ENCODE results near the gene KRT77. TPM values are rescaled to one million over a fixed set of nuclear protein-coding genes. Genes with fewer than 3 reads are reported as not detected.

KRT77 gene
- polyA plus RNA-seq, 3 donors = not detected

DNA sequence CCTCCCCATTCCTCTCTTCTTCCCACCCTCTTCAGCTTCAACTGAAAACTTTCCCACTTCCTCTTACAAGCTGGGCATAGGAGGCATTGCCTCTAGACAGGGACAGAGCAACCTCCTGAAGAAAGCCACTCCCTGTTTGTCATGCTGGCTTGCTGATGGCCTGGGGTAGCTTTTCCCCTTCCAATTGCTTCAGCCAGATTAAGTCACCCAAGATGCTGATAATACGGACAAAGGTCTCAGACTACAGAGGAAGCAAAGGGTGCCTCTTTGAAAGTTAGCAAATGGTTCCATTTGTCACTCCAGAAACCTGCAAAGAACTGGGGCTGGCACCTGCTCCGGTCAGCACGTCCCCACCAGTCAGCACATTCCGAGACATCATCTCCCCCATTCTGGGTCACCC, 57.3 kb downstream of the KRT77 start:
- Mint-ChIP-seq H3K36me3 (no peaks in the 10 kb centered on the region), H3K27me3 (ENCODE audit: low read depth in 3 of 3) (peaks cover 0 to 5% (median 3%) of the 10 kb centered on the region in 3 donors), H3K4me1 (peaks cover 10% of the 10 kb centered on the region), H3K9me3 (no peaks in the 10 kb centered on the region), H3K27ac (peak overlapping the region in 1 of 7 donors; percentile 58), H3K4me3 (no peak overlapping the region)
- H3K9ac ChIP-seq (ENCODE audit: insufficient read depth, low read length, poor library complexity, severe bottlenecking) = no peak overlapping the region
- no peak overlapping the region for H3K27ac ChIP-seq (ENCODE audit: low read depth in 1 of 2, low read length in 2 of 2)
- WGBS (ENCODE audit: insufficient coverage) = 64% methylated on average over 4 of the region's 4 CpGs
- TF ChIP-seq, protein P1, sequence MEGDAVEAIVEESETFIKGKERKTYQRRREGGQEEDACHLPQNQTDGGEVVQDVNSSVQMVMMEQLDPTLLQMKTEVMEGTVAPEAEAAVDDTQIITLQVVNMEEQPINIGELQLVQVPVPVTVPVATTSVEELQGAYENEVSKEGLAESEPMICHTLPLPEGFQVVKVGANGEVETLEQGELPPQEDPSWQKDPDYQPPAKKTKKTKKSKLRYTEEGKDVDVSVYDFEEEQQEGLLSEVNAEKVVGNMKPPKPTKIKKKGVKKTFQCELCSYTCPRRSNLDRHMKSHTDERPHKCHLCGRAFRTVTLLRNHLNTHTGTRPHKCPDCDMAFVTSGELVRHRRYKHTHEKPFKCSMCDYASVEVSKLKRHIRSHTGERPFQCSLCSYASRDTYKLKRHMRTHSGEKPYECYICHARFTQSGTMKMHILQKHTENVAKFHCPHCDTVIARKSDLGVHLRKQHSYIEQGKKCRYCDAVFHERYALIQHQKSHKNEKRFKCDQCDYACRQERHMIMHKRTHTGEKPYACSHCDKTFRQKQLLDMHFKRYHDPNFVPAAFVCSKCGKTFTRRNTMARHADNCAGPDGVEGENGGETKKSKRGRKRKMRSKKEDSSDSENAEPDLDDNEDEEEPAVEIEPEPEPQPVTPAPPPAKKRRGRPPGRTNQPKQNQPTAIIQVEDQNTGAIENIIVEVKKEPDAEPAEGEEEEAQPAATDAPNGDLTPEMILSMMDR (IDR thresholded peaks at IDR 0.05) = no peak
- no peak for DNase-seq
- no peak overlapping the region for H2AFZ ChIP-seq (ENCODE audit: insufficient read depth, low read depth, low read length, poor library complexity, severe bottlenecking)
- H3K27me3 ChIP-seq (ENCODE audit: control insufficient read depth in 2 of 2, insufficient read depth in 2 of 2, low read length in 2 of 2) = no peaks in the 10 kb centered on the region
- H3K36me3 ChIP-seq (replicated peaks in 1 of 2; ENCODE audit: control insufficient read depth in 1 of 2, insufficient read depth in 2 of 2, low read length in 2 of 2) = no peaks in the 10 kb centered on the region
- no peaks in the 10 kb centered on the region for H3K79me2 ChIP-seq (ENCODE audit: insufficient read depth, low read length)
- H3K4me3 ChIP-seq (replicated peaks in 1 of 3; ENCODE audit: low read depth in 2 of 3, low read length in 3 of 3) = no peak overlapping the region
- H3K4me1 ChIP-seq (ENCODE audit: control insufficient read depth in 1 of 2, insufficient read depth in 2 of 2, low read length in 2 of 2) = no peaks in the 10 kb centered on the region
- H3K4me2 ChIP-seq (replicated peaks; ENCODE audit: extremely low read depth, low read length, poor library complexity, severe bottlenecking) = no peak overlapping the region
- H3K9me3 ChIP-seq (replicated peaks in 1 of 2; ENCODE audit: control insufficient read depth in 1 of 2, insufficient read depth in 1 of 2, low read length in 2 of 2) = no peaks in the 10 kb centered on the region
- intact Hi-C loops (cut with micrococcal nuclease) = no loop called here
- no peaks in the 10 kb centered on the region for H4K20me1 ChIP-seq (ENCODE audit: insufficient read depth, low read length)

DNA sequence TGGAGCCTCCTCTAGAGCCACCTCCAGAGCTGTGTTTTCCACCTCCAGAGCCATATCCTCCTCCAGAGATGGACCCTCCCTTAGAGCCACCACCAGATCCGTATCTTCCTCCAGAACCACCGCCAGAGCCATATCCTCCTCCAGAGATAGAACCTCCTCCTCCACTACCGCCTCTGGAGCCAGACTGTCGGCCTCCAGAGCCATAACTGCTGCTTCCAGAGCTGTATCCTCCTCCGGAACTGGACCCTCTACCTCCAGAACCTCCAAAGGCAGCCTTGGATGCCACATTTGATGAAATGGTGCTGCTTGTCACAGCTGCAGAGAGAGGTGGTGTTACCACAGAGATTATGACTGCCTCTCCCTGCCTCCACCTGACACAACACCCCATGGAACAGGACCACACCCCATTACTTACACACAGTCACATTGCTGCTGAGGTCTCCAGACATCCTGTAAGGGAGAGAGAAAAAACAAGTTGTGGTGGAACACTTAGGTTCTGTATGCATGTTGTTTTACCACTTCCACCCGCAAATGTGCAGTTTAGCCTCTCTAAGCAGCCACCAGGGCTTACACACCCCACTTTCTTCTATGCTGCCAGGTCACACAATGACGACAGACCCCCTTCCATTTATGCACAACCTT, 58.1 kb downstream of the KRT77 start:
- intact Hi-C loops (cut with micrococcal nuclease) = no loop called here

More for the DNA sequence above, 58.1 kb downstream of the KRT77 start:
- no peaks in the 10 kb centered on the region for H3K36me3 Mint-ChIP-seq
- DNase-seq = no peak
- H3K4me1 Mint-ChIP-seq = peaks cover 10% of the 10 kb centered on the region
- H3K27me3 Mint-ChIP-seq (ENCODE audit: low read depth in 3 of 3) = peaks cover 0 to 5% (median 3%) of the 10 kb centered on the region in 3 donors
- Histone ChIP-seq H3K4me3 (replicated peaks in 1 of 3; ENCODE audit: low read depth in 2 of 3, low read length in 3 of 3) (no peak overlapping the region), H3K9me3 (replicated peaks in 1 of 2; ENCODE audit: control insufficient read depth in 1 of 2, insufficient read depth in 1 of 2, low read length in 2 of 2) (no peaks in the 10 kb centered on the region), H3K9ac (ENCODE audit: insufficient read depth, low read length, poor library complexity, severe bottlenecking) (no peak overlapping the region), H3K79me2 (ENCODE audit: insufficient read depth, low read length) (no peaks in the 10 kb centered on the region), H3K4me1 (ENCODE audit: control insufficient read depth in 1 of 2, insufficient read depth in 2 of 2, low read length in 2 of 2) (no peaks in the 10 kb centered on the region), H3K36me3 (replicated peaks in 1 of 2; ENCODE audit: control insufficient read depth in 1 of 2, insufficient read depth in 2 of 2, low read length in 2 of 2) (no peaks in the 10 kb centered on the region), H3K27ac (ENCODE audit: low read depth in 1 of 2, low read length in 2 of 2) (no peak overlapping the region), H3K4me2 (replicated peaks; ENCODE audit: extremely low read depth, low read length, poor library complexity, severe bottlenecking) (no peak overlapping the region), H3K27me3 (ENCODE audit: control insufficient read depth in 2 of 2, insufficient read depth in 2 of 2, low read length in 2 of 2) (no peaks in the 10 kb centered on the region), H2AFZ (ENCODE audit: insufficient read depth, low read depth, low read length, poor library complexity, severe bottlenecking) (no peak overlapping the region), H4K20me1 (ENCODE audit: insufficient read depth, low read length) (no peaks in the 10 kb centered on the region)
- no peaks in the 10 kb centered on the region for H3K9me3 Mint-ChIP-seq
- H3K4me3 Mint-ChIP-seq = no peak overlapping the region
- H3K27ac Mint-ChIP-seq = no peak overlapping the region
- WGBS (ENCODE audit: insufficient coverage) = 76% methylated on average over 5 of the region's 7 CpGs
- TF ChIP-seq, protein P1 (IDR thresholded peaks at IDR 0.05) = no peak

Measured in CD14-positive monocyte (primary cell).